Erythroblast (primary cell): Measurements from ENCODE around the gene MDC1.

Experiments
- GATA1 ChIP-seq: IDR thresholded peaks from 2 replicates; pipeline ENCODE4 v1.6.1; 2011; ENCODE audit warnings: low read depth, mild to moderate bottlenecking, control low read depth, low read length, moderate library complexity
- POLR2A ChIP-seq: IDR thresholded peaks from 2 replicates; pipeline ENCODE4 v1.6.1; 2011; ENCODE audit warnings: mild to moderate bottlenecking, low read length

DNA sequence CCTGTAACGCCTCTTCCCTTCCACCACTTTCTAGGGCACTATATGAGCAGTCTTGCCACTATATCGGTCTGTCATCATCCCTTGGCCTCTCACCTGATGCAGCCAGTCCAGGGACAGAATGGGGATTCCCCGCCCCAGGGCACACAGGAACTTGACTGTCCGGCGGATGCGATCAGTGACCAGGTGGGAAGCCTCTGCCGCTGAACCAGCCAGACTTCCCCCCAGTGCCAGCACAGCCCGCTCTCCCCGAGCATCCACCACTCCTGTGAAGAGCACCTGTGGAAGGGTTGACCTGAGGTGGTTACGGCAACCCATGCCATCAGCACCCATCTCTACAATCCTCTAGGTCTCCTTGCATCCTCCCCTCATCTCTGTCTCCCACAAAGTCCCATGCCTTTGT is 14.1 kb downstream of the MDC1 start:
- TF ChIP-seq POLR2A (no peak), GATA1 (no peak)
